GM18861 (cell line): Measurements from ENCODE around the gene TMPRSS3.

ENCODE experiments used
- ATAC-seq: cut with Tn5 transposase; IDR thresholded peaks from one replicate; pipeline ENCODE4 v1.9.1; 2021; ENCODE audit not compliant: unreplicated experiment

Gene TMPRSS3

GRCh38 chr21:42353623-42354022 lies 42.2 kb downstream of the TMPRSS3 start:
- no peak for ATAC-seq

GRCh38 chr21:42352441-42353095 lies 43.3 kb downstream of the TMPRSS3 start:
- ATAC-seq: no peak

GRCh38 chr21:42351626-42352440 lies 44.0 kb downstream of the TMPRSS3 start:
- no peak for ATAC-seq

GRCh38 chr21:42350927-42351426 lies 44.9 kb downstream of the TMPRSS3 start, which contains the start of gene TFF2:
Gene TFF2 (minus strand): TSS chr21:42350994. CDS start chr21:42350957, 37 bp downstream.
- ATAC-seq: no peak

GRCh38 chr21:42350318-42350910 lies 45.4 kb downstream of the TMPRSS3 start:
- ATAC-seq: no peak

- no peak for ATAC-seq
Measured at GRCh38 chr21:42349420-42350317, 46.2 kb downstream of the TMPRSS3 start.

GRCh38 chr21:42348762-42349161 lies 47.1 kb downstream of the TMPRSS3 start:
- no peak for ATAC-seq

GRCh38 chr21:42347601-42348327 lies 48.1 kb downstream of the TMPRSS3 start:
- no peak for ATAC-seq

GRCh38 chr21:42346866-42347600 lies 48.8 kb downstream of the TMPRSS3 start:
- ATAC-seq: no peak

- ATAC-seq: no peak
Measured at GRCh38 chr21:42346441-42346840, 49.4 kb downstream of the TMPRSS3 start.

- ATAC-seq: no peak
Measured at GRCh38 chr21:42344631-42345030, 51.2 kb downstream of the TMPRSS3 start.

- no peak for ATAC-seq
Measured at GRCh38 chr21:42343963-42344510, 51.8 kb downstream of the TMPRSS3 start.

GRCh38 chr21:42343556-42343955 lies 52.3 kb downstream of the TMPRSS3 start:
- no peak for ATAC-seq

GRCh38 chr21:42343101-42343500 lies 52.8 kb downstream of the TMPRSS3 start:
- no peak for ATAC-seq

- ATAC-seq: no peak
Measured at GRCh38 chr21:42341776-42342542, 53.9 kb downstream of the TMPRSS3 start.

- no peak for ATAC-seq
Measured at GRCh38 chr21:42340187-42341050, 55.4 kb downstream of the TMPRSS3 start.
